Sigmoid colon (tissue), 4 donors: ENCODE measurements around the gene WFS1.

Experiments used
- EP300 ChIP-seq, 4 donors: sonication (generic); formaldehyde crosslinking; IDR thresholded peaks; one replicate each; pipeline ENCODE4 v1.6.1; 2017; ENCODE audit warnings: antibody characterized with exemption in 4 of 4
- POLR2A ChIP-seq, 2 donors: fragments of 450-650 bp; IDR thresholded peaks; one replicate each; pipeline ENCODE4 v1.6.1; 2016; ENCODE audit warnings: antibody characterized with exemption in 2 of 2, mild to moderate bottlenecking in 2 of 2, moderate library complexity in 2 of 2
- POLR2AphosphoS5 ChIP-seq, 4 donors: sonication (generic); formaldehyde crosslinking; IDR thresholded peaks; one replicate each; pipeline ENCODE4 v1.6.1; 2017; ENCODE audit warnings: antibody characterized with exemption in 4 of 4
- TF ChIP-seq, protein P1 (sequence below), 4 experiments: fragments of 450-650 bp in 3 of 4; fragments of 200-600 bp in 1 of 4; IDR thresholded peaks; one replicate each; pipeline ENCODE4 v1.5.1; 2016 to 2019; ENCODE audit warnings: antibody characterized with exemption in 4 of 4, mild to moderate bottlenecking in 3 of 4, moderate library complexity in 2 of 4

DNA sequence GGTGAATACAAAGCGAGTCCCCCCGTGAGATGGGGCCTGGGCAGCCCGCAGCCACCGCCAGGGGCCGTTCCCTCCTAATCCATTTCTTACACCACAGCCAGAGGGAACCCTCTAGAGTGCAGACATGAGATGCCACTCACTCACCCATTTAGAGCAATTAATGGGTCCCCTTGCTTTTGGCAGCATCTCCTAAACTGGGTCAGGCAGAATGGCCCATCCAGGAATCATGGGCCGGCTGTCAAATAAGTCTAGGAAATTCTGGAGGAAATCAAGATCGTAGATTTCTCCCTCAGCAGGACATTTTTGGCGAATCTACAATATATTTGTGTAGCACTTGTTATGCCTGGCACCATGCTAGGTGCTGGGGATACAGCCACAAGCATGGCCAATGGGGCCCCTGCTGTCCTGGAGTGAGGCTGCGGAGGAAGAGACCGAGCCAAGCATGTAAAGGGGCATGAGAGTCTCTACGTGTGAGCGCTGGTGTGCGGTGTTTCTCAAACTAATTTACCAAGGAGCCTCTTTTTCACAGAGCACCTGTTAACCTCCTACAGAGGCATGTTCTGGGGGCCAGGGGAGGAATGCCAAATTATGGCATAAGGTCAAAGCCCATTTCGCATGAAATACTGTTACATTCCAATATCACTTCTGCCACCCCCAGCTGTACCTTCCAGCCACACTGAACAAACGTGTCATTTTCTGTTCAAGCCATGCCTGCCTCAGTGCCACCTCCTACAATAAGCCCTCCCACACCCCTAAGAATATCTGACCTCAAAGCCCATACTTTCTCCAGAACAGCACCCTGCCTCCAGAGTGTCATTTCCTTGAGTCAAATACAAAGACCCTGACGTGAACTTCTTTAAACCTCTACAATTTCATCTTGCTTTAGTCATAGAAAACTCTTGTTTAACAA lies 41.2 kb upstream of the WFS1 start:
- TF ChIP-seq POLR2AphosphoS5 (IDR thresholded peaks at IDR 0.05), result no peak
- TF ChIP-seq POLR2A (IDR thresholded peaks at IDR 0.05), result no peak
- TF ChIP-seq, protein P1, sequence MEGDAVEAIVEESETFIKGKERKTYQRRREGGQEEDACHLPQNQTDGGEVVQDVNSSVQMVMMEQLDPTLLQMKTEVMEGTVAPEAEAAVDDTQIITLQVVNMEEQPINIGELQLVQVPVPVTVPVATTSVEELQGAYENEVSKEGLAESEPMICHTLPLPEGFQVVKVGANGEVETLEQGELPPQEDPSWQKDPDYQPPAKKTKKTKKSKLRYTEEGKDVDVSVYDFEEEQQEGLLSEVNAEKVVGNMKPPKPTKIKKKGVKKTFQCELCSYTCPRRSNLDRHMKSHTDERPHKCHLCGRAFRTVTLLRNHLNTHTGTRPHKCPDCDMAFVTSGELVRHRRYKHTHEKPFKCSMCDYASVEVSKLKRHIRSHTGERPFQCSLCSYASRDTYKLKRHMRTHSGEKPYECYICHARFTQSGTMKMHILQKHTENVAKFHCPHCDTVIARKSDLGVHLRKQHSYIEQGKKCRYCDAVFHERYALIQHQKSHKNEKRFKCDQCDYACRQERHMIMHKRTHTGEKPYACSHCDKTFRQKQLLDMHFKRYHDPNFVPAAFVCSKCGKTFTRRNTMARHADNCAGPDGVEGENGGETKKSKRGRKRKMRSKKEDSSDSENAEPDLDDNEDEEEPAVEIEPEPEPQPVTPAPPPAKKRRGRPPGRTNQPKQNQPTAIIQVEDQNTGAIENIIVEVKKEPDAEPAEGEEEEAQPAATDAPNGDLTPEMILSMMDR (IDR thresholded peaks at IDR 0.05), result no peak
- no peak for TF ChIP-seq EP300 (IDR thresholded peaks at IDR 0.05)
